GM18861 (cell line): ENCODE data around the gene CSN1S1.

ENCODE experiments used
- ATAC-seq: cut with Tn5 transposase; IDR thresholded peaks from one replicate; pipeline ENCODE4 v1.9.1; 2021; ENCODE audit not compliant: unreplicated experiment

The CSN1S1 gene

GRCh38 chr4:69991016-69991415 is 60.1 kb downstream of the CSN1S1 start:
- no peak for ATAC-seq

DNA sequence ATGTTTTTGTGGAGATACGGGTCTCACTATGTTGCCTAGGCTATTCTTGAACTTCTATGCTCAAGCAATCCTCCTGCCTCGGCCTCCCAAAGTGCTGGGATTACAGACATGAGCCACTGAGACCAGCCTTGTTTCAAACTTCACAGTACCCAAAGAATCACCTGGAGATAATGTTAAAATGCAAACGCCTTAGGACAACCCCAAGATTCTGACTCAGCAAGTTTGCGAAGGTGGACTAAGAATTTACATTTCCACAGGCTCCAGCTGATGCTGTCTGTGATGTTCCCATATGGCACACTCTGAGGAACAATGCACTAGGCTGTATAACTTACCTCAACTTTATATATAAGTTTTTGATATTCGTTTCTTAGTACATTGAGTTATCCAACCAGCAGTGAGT is 63.9 kb downstream of the CSN1S1 start:
- no peak for ATAC-seq

- no peak for ATAC-seq
These were observed 64.7 kb downstream of the CSN1S1 start, which contains the start of gene STATH for GRCh38 chr4:69995526-69996016. TSS of gene STATH (plus strand) at chr4:69995966. CDS start at chr4:69998438, 2,472 bp downstream.
